ENCODE measurements around the gene CXCL17.

The CXCL17 gene

GRCh38 chr19:42423462-42424344 is 19.0 kb downstream of the CXCL17 start:
- peak; percentile 96 for DNase-seq

- DNase-seq, result peak; percentile 46
Measured at GRCh38 chr19:42422901-42423461, 19.8 kb downstream of the CXCL17 start.

GRCh38 chr19:42422092-42422900 is 20.4 kb downstream of the CXCL17 start:
- DNase-seq, result no peak

- no peak for DNase-seq
Measured at GRCh38 chr19:42421591-42422031, 21.1 kb downstream of the CXCL17 start.

GRCh38 chr19:42421101-42421500 is 21.6 kb downstream of the CXCL17 start:
- DNase-seq, result no peak

GRCh38 chr19:42420055-42420544 is 22.6 kb downstream of the CXCL17 start:
- DNase-seq, result peak; percentile 42

GRCh38 chr19:42419309-42419708 is 23.4 kb downstream of the CXCL17 start:
- DNase-seq, result no peak

GRCh38 chr19:42412661-42413076 is 30.1 kb downstream of the CXCL17 start:
- DNase-seq, result no peak

- DNase-seq, result no peak
Measured at GRCh38 chr19:42412227-42412626, 30.5 kb downstream of the CXCL17 start.

- no peak for DNase-seq
Measured at GRCh38 chr19:42411581-42412178, 31.1 kb downstream of the CXCL17 start.

- DNase-seq, result no peak
Measured at GRCh38 chr19:42410371-42410770, 32.4 kb downstream of the CXCL17 start.

- no peak for DNase-seq
Measured at GRCh38 chr19:42409477-42409876, 33.3 kb downstream of the CXCL17 start.

- DNase-seq, result no peak
Measured at GRCh38 chr19:42407816-42408175, 35.0 kb downstream of the CXCL17 start.

- DNase-seq, result no peak
Measured at GRCh38 chr19:42407085-42407815, 35.5 kb downstream of the CXCL17 start.

GRCh38 chr19:42406111-42406510 is 36.6 kb downstream of the CXCL17 start:
- no peak for DNase-seq

- DNase-seq, result no peak
Measured at GRCh38 chr19:42403586-42403985, 39.2 kb downstream of the CXCL17 start.

- DNase-seq, result no peak
Measured at GRCh38 chr19:42402376-42403116, 40.2 kb downstream of the CXCL17 start.

GRCh38 chr19:42401365-42402303 is 41.1 kb downstream of the CXCL17 start:
- DNase-seq, result peak; percentile 68

- no peak for DNase-seq
Measured at GRCh38 chr19:42400404-42400803, 42.3 kb downstream of the CXCL17 start.
